ENCODE results near the gene MAP3K4. TPM values are rescaled to one million over a fixed set of nuclear protein-coding genes. Genes with fewer than 3 reads are reported as not detected.

The MAP3K4 gene
- polyA plus RNA-seq, 3 donors = 3.2 to 12.3 (median 3.5) TPM

- Histone ChIP-seq H2AFZ (ENCODE audit: insufficient read depth, low read depth, low read length, poor library complexity, severe bottlenecking) (no peak overlapping the region), H3K27me3 (ENCODE audit: control insufficient read depth in 2 of 2, insufficient read depth in 2 of 2, low read length in 2 of 2) (no peaks in the 10 kb centered on the region), H3K4me2 (replicated peaks; ENCODE audit: extremely low read depth, low read length, poor library complexity, severe bottlenecking) (no peak overlapping the region), H3K27ac (ENCODE audit: low read depth in 1 of 2, low read length in 2 of 2) (no peak overlapping the region), H3K9me3 (replicated peaks in 1 of 2; ENCODE audit: control insufficient read depth in 1 of 2, insufficient read depth in 1 of 2, low read length in 2 of 2) (no peaks in the 10 kb centered on the region), H3K4me3 (replicated peaks in 1 of 3; ENCODE audit: low read depth in 2 of 3, low read length in 3 of 3) (no peak overlapping the region), H3K9ac (ENCODE audit: insufficient read depth, low read length, poor library complexity, severe bottlenecking) (no peak overlapping the region), H3K4me1 (ENCODE audit: control insufficient read depth in 1 of 2, insufficient read depth in 2 of 2, low read length in 2 of 2) (no peaks in the 10 kb centered on the region), H3K36me3 (replicated peaks in 1 of 2; ENCODE audit: control insufficient read depth in 1 of 2, insufficient read depth in 2 of 2, low read length in 2 of 2) (peaks cover 15 to 37% of the 10 kb centered on the region in 2 donors), H4K20me1 (ENCODE audit: insufficient read depth, low read length) (no peaks in the 10 kb centered on the region), H3K79me2 (ENCODE audit: insufficient read depth, low read length) (no peaks in the 10 kb centered on the region)
- TF ChIP-seq, protein P1, sequence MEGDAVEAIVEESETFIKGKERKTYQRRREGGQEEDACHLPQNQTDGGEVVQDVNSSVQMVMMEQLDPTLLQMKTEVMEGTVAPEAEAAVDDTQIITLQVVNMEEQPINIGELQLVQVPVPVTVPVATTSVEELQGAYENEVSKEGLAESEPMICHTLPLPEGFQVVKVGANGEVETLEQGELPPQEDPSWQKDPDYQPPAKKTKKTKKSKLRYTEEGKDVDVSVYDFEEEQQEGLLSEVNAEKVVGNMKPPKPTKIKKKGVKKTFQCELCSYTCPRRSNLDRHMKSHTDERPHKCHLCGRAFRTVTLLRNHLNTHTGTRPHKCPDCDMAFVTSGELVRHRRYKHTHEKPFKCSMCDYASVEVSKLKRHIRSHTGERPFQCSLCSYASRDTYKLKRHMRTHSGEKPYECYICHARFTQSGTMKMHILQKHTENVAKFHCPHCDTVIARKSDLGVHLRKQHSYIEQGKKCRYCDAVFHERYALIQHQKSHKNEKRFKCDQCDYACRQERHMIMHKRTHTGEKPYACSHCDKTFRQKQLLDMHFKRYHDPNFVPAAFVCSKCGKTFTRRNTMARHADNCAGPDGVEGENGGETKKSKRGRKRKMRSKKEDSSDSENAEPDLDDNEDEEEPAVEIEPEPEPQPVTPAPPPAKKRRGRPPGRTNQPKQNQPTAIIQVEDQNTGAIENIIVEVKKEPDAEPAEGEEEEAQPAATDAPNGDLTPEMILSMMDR (IDR thresholded peaks at IDR 0.05) = no peak
- H3K9me3 Mint-ChIP-seq = no peaks in the 10 kb centered on the region
- peaks cover 0 to 2% (median 0%) of the 10 kb centered on the region in 3 donors for H3K27me3 Mint-ChIP-seq (ENCODE audit: low read depth in 3 of 3)
- peak overlapping the region in 1 of 7 donors; percentile 67 for H3K27ac Mint-ChIP-seq
- intact Hi-C loops (cut with micrococcal nuclease) = no loop called here
- H3K36me3 Mint-ChIP-seq = peaks cover 31 to 37% of the 10 kb centered on the region in 2 donors
- no peaks in the 10 kb centered on the region for H3K4me1 Mint-ChIP-seq
- H3K4me3 Mint-ChIP-seq = no peak overlapping the region
- WGBS (ENCODE audit: insufficient coverage) = 100% methylated on average over 1 of the region's 2 CpGs
- DNase-seq = no peak
Measured at GRCh38 chr6:161053103-161053502, 61.5 kb downstream of the MAP3K4 start.

DNA sequence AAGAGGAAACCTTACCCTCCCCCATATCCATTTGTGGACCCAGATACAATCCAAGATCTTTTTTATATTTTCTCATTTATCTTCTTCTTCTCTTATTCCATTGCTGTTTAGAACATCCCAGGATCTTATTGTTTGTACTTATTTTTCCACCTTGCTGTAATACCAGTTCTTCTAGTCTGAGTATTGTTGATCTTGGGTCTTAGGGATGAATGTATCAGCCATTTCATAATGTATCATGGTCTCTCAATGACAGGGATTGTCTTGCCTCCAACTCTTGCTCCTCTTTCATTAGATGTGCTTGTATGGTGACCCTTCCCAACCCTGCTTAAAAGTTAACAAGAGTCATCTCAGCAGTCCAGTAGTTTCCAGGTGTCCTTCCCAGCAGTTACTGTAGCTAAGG is 63.3 kb downstream of the MAP3K4 start:
- Mint-ChIP-seq H3K27ac (no peak overlapping the region), H3K9me3 (no peaks in the 10 kb centered on the region), H3K4me3 (no peak overlapping the region), H3K36me3 (peaks cover 19 to 23% of the 10 kb centered on the region in 2 donors), H3K27me3 (ENCODE audit: low read depth in 3 of 3) (peaks cover 0 to 2% (median 0%) of the 10 kb centered on the region in 3 donors), H3K4me1 (no peaks in the 10 kb centered on the region)
- Histone ChIP-seq H3K4me3 (replicated peaks in 1 of 3; ENCODE audit: low read depth in 2 of 3, low read length in 3 of 3) (no peak overlapping the region), H3K79me2 (ENCODE audit: insufficient read depth, low read length) (no peaks in the 10 kb centered on the region), H3K4me2 (replicated peaks; ENCODE audit: extremely low read depth, low read length, poor library complexity, severe bottlenecking) (no peak overlapping the region), H4K20me1 (ENCODE audit: insufficient read depth, low read length) (no peaks in the 10 kb centered on the region), H3K9me3 (replicated peaks in 1 of 2; ENCODE audit: control insufficient read depth in 1 of 2, insufficient read depth in 1 of 2, low read length in 2 of 2) (no peaks in the 10 kb centered on the region), H3K36me3 (replicated peaks in 1 of 2; ENCODE audit: control insufficient read depth in 1 of 2, insufficient read depth in 2 of 2, low read length in 2 of 2) (peaks cover 8 to 22% of the 10 kb centered on the region in 2 donors), H3K27me3 (ENCODE audit: control insufficient read depth in 2 of 2, insufficient read depth in 2 of 2, low read length in 2 of 2) (no peaks in the 10 kb centered on the region), H3K4me1 (ENCODE audit: control insufficient read depth in 1 of 2, insufficient read depth in 2 of 2, low read length in 2 of 2) (no peaks in the 10 kb centered on the region), H2AFZ (ENCODE audit: insufficient read depth, low read depth, low read length, poor library complexity, severe bottlenecking) (no peak overlapping the region), H3K27ac (ENCODE audit: low read depth in 1 of 2, low read length in 2 of 2) (no peak overlapping the region), H3K9ac (ENCODE audit: insufficient read depth, low read length, poor library complexity, severe bottlenecking) (no peak overlapping the region)
- intact Hi-C loops (cut with micrococcal nuclease) = no loop called here
- TF ChIP-seq, protein P1 (IDR thresholded peaks at IDR 0.05) = no peak
- DNase-seq = no peak

Data from CD14-positive monocyte (primary cell).